ENCODE results near the gene SEPHS1.

SEPHS1 gene

DNA sequence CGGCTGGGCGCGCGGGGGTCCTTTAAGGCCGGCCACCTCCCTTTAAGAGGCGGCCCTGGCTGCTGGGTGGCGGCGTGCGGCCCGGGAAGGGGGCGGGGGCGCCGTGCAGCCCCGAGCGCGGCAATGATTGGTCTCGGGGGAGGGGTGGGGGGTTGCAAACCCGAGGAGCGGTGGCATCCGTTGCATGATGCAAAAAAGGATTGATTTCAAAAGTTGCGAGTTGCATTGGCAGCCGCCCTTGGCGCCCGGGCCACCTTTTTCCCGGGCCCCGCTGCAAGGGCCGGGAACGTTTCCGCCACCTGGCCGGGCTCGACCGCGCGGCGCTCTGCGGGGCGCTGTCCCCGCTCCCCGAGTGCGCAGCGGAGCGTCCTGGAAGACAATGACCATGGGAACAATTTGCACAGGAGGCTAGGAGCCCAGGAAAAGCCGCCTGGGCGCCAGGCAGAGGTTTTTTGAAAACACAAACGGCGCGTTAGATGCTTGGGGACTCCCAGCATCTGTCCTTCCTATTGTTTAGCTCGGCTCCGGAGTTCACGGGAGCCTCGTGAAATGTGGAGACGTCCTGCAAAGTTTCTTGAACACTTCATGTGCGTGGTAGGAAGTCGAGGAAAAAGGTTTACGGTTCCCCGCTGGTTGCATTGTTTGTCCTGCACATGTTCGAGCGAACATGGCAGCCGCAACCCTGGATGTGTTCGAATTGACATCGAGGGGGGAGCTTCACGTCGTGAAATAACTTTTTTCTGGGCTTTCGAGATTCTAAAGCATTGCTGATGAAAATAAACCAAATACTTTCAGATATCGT is at the start of gene SEPHS1:
Gene SEPHS1, minus strand, starts transcription at position 78 of the 802 bp plus-strand sequence. CDS start 3,343 bp downstream, outside the sequence.
- ChIA-PET POLR2A (interaction anchor here (0.5 to 1.3 kb wide), 6 partner anchors 8 to 325 kb away, joined by 3 to 5 read pairs (median 3); no protein-coding TSS in a partner anchor), CTCF (no interaction called here)
- DNase-seq (ENCODE audit: extremely low spot score) = peak; percentile 78
- peak; percentile 32; the same call in 1 of the 2 replicates for TF ChIP-seq FOXM1 (IDR thresholded peaks at IDR 0.05; ENCODE audit: borderline replicate concordance)
- TF ChIP-seq CTBP1 (IDR thresholded peaks at IDR 0.05; ENCODE audit: borderline replicate concordance) = no peak
- peak; percentile 77; the same call in 1 of the 2 replicates for TF ChIP-seq L3MBTL2 (conservative IDR thresholded peaks at IDR 0.05)
- TF ChIP-seq ELF4 (IDR thresholded peaks at IDR 0.05) = peak; percentile 27; the same call in 1 of the 2 replicates
- no peak for TF ChIP-seq SP1 (IDR thresholded peaks at IDR 0.05)

- POLR2A ChIA-PET = no interaction called here
- no peak for TF ChIP-seq SUZ12 (IDR thresholded peaks at IDR 0.05)
- TF ChIP-seq NFRKB (IDR thresholded peaks at IDR 0.05) = no peak
- no peak for TF ChIP-seq L3MBTL2 (conservative IDR thresholded peaks at IDR 0.05)
- no peak for DNase-seq (ENCODE audit: extremely low spot score)
- CTCF ChIA-PET = no interaction called here
Observed at GRCh38 chr10:13397052-13397451, 49.0 kb upstream of the SEPHS1 start.

DNA sequence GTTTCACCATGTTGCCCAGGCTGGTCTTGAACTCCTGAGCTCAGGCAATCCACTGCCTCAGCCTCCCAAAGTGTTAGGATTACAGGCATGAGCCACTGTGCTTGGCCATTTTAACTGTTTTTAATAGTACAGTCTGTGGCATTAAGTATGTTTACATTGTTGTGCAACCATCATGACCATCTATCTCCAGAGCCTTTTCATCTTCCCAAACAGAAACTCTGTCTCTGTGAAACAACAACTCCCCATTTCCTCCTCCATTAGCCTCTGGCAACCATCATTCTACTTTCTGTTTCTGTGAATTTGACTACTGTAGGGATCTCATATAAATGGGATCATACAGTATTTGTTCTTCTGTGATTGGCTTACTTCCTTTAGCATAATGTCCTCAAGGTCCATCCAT is 48.3 kb upstream of the SEPHS1 start:
- CTCF ChIA-PET = no interaction called here
- POLR2A ChIA-PET = no interaction called here
- TF ChIP-seq PKNOX1 (IDR thresholded peaks at IDR 0.05) (no peak), FOXA1 (IDR thresholded peaks at IDR 0.05) (no peak), ARNT (IDR thresholded peaks at IDR 0.05) (no peak), FOXK2 (IDR thresholded peaks at IDR 0.05) (no peak), TARDBP (IDR thresholded peaks at IDR 0.05) (no peak), SUZ12 (IDR thresholded peaks at IDR 0.05) (no peak), CTBP1 (IDR thresholded peaks at IDR 0.05; ENCODE audit: borderline replicate concordance) (no peak), BHLHE40 (IDR thresholded peaks at IDR 0.05; ENCODE audit: borderline replicate concordance) (no peak), FOXM1 (IDR thresholded peaks at IDR 0.05; ENCODE audit: borderline replicate concordance) (no peak), ELF4 (IDR thresholded peaks at IDR 0.05) (no peak)
- DNase-seq (ENCODE audit: extremely low spot score) = no peak

DNA sequence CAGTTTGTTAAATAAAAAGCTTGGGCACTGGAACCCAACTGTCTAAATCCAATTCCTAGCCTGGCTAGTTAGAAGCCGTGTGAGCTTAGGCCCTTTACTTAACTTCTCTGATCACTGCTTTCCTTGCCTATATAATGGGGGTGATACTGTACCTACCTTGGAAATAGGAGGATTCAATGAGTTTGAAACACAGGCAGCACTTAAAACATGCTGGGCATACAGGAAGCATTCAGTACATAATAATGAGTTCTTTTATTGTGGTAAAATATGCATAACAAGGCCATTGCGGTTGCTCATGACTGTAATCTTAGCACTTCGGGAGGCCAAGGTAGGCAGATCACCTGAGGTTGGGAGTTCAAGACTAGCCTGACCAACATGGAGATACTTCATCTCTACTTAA is 47.4 kb upstream of the SEPHS1 start:
- ChIA-PET POLR2A (no interaction called here), CTCF (no interaction called here)
- TF ChIP-seq FOXA1 (IDR thresholded peaks at IDR 0.05) (no peak), CTBP1 (IDR thresholded peaks at IDR 0.05; ENCODE audit: borderline replicate concordance) (no peak), ZNF384 (IDR thresholded peaks at IDR 0.05) (no peak), L3MBTL2 (conservative IDR thresholded peaks at IDR 0.05) (no peak), FOXK2 (IDR thresholded peaks at IDR 0.05) (no peak), NFRKB (IDR thresholded peaks at IDR 0.05) (no peak), ELF4 (IDR thresholded peaks at IDR 0.05) (no peak), FOXM1 (IDR thresholded peaks at IDR 0.05; ENCODE audit: borderline replicate concordance) (no peak), PKNOX1 (IDR thresholded peaks at IDR 0.05) (no peak), HDGF (IDR thresholded peaks at IDR 0.05; ENCODE audit: borderline replicate concordance) (no peak), BHLHE40 (IDR thresholded peaks at IDR 0.05; ENCODE audit: borderline replicate concordance) (no peak), ARNT (IDR thresholded peaks at IDR 0.05) (no peak), SP1 (IDR thresholded peaks at IDR 0.05) (no peak), TARDBP (IDR thresholded peaks at IDR 0.05) (no peak), SUZ12 (IDR thresholded peaks at IDR 0.05) (no peak), LEF1 (IDR thresholded peaks at IDR 0.05; ENCODE audit: borderline replicate concordance) (no peak)
- DNase-seq (ENCODE audit: extremely low spot score) = no peak

GRCh38 chr10:13393640-13394039 is 45.5 kb upstream of the SEPHS1 start:
- TF ChIP-seq L3MBTL2 (conservative IDR thresholded peaks at IDR 0.05) = no peak
- no peak for TF ChIP-seq ELF4 (IDR thresholded peaks at IDR 0.05)
- TF ChIP-seq TARDBP (IDR thresholded peaks at IDR 0.05) = no peak
- TF ChIP-seq LEF1 (IDR thresholded peaks at IDR 0.05; ENCODE audit: borderline replicate concordance) = no peak
- TF ChIP-seq NFRKB (IDR thresholded peaks at IDR 0.05) = no peak
- TF ChIP-seq PKNOX1 (IDR thresholded peaks at IDR 0.05) = no peak
- no peak for TF ChIP-seq HDGF (IDR thresholded peaks at IDR 0.05; ENCODE audit: borderline replicate concordance)
- TF ChIP-seq FOXM1 (IDR thresholded peaks at IDR 0.05; ENCODE audit: borderline replicate concordance) = no peak
- TF ChIP-seq BHLHE40 (IDR thresholded peaks at IDR 0.05; ENCODE audit: borderline replicate concordance) = no peak
- TF ChIP-seq CTBP1 (IDR thresholded peaks at IDR 0.05; ENCODE audit: borderline replicate concordance) = no peak
- TF ChIP-seq FOXA1 (IDR thresholded peaks at IDR 0.05) = no peak
- no peak for TF ChIP-seq SP1 (IDR thresholded peaks at IDR 0.05)
- no peak for TF ChIP-seq ARNT (IDR thresholded peaks at IDR 0.05)
- TF ChIP-seq ZNF384 (IDR thresholded peaks at IDR 0.05) = no peak
- no peak for TF ChIP-seq SUZ12 (IDR thresholded peaks at IDR 0.05)
- no peak for TF ChIP-seq FOXK2 (IDR thresholded peaks at IDR 0.05)

DNA sequence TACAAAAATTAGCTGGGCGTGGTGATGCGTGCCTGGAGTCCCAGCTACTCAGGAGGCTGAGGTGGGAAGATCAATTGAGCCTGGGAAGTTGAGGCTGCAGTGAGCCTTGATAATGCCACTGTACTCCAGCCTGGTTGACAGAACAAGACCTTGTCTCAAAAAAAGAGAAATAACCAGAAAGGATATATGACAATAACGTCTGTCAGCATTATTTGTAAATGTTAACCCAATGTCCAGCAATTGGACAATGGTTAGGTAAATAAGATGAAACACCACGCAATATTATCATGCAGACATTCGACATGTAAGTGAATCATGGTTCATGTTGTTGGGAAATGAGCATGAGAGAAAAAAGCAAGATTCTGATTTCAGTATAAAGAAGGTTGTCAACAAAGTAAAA is 44.6 kb upstream of the SEPHS1 start:
- no peak for DNase-seq (ENCODE audit: extremely low spot score)
- TF ChIP-seq FOXK2 (IDR thresholded peaks at IDR 0.05) = no peak
- TF ChIP-seq ELF4 (IDR thresholded peaks at IDR 0.05) = no peak
- TF ChIP-seq TARDBP (IDR thresholded peaks at IDR 0.05) = no peak
- TF ChIP-seq PKNOX1 (IDR thresholded peaks at IDR 0.05) = no peak
- no peak for TF ChIP-seq HDGF (IDR thresholded peaks at IDR 0.05; ENCODE audit: borderline replicate concordance)
- no peak for TF ChIP-seq SUZ12 (IDR thresholded peaks at IDR 0.05)
- TF ChIP-seq FOXM1 (IDR thresholded peaks at IDR 0.05; ENCODE audit: borderline replicate concordance) = no peak
- no peak for TF ChIP-seq BHLHE40 (IDR thresholded peaks at IDR 0.05; ENCODE audit: borderline replicate concordance)
- TF ChIP-seq CTBP1 (IDR thresholded peaks at IDR 0.05; ENCODE audit: borderline replicate concordance) = no peak
- TF ChIP-seq ZNF384 (IDR thresholded peaks at IDR 0.05) = no peak
- TF ChIP-seq NFRKB (IDR thresholded peaks at IDR 0.05) = no peak
- no peak for TF ChIP-seq FOXA1 (IDR thresholded peaks at IDR 0.05)
- no peak for TF ChIP-seq L3MBTL2 (conservative IDR thresholded peaks at IDR 0.05)
- TF ChIP-seq LEF1 (IDR thresholded peaks at IDR 0.05; ENCODE audit: borderline replicate concordance) = no peak
- no peak for TF ChIP-seq ARNT (IDR thresholded peaks at IDR 0.05)
- CTCF ChIA-PET = no interaction called here
- POLR2A ChIA-PET = no interaction called here

More at GRCh38 chr10:13393640-13394039, 45.5 kb upstream of the SEPHS1 start:
- ChIA-PET CTCF (interaction anchor here (0.7 kb wide), 1 partner anchor 21 kb away, joined by 4 read pairs; no protein-coding TSS in a partner anchor), POLR2A (no interaction called here)
- DNase-seq (ENCODE audit: extremely low spot score) = no peak
